Tibial artery (tissue), 4 donors: Measurements from ENCODE around the gene LIFR.

Experiments used
- DNase-seq, 2 donors: peaks; one replicate each; pipeline ENCODE4 v3.0.0-alpha.2; 2019
- H3K27ac ChIP-seq, 2 donors: fragments of 200-600 bp; sonication (generic) in 1 of 2; 1 replicate in 1 of 2; 2 replicates in 1 of 2; pipeline ENCODE4 v1.5.1; 2018 to 2019; ENCODE audit warnings: mild to moderate bottlenecking in 1 of 2
- H3K27me3 ChIP-seq, 2 donors: fragments of 200-600 bp; sonication (generic) in 1 of 2; one replicate each; pipeline versions ENCODE4 v1.5.1 to v1.6.0; 2016 to 2019
- H3K36me3 ChIP-seq, 3 donors: fragments of 200-600 bp; sonication (generic) in 2 of 3; one replicate each; pipeline ENCODE4 v1.5.1; 2016 to 2019; ENCODE audit warnings: mild to moderate bottlenecking in 2 of 3
- H3K4me1 ChIP-seq, 4 donors: fragments of 200-600 bp; sonication (generic) in 2 of 4; 1 replicate in 3 of 4; 2 replicates in 1 of 4; pipeline ENCODE4 v1.5.1; 2016 to 2019
- H3K4me3 ChIP-seq, 2 donors: fragments of 200-600 bp; sonication (generic) in 1 of 2; 1 replicate in 1 of 2; 2 replicates in 1 of 2; pipeline ENCODE4 v1.5.1; 2018 to 2019; ENCODE audit warnings: mild to moderate bottlenecking in 2 of 2
- H3K9me3 ChIP-seq, 3 donors: fragments of 200-600 bp; sonication (generic) in 1 of 3; one replicate each; pipeline ENCODE4 v1.5.1; 2016 to 2019
- CTCF ChIP-seq, 2 experiments: fragments of 200-600 bp in 1 of 2; fragments of 450-650 bp in 1 of 2; IDR thresholded peaks; one replicate each; pipeline ENCODE4 v1.5.1; 2017 to 2019; ENCODE audit warnings: antibody characterized with exemption in 2 of 2, mild to moderate bottlenecking in 1 of 2, moderate library complexity in 1 of 2
- intact Hi-C: fragments of 100-400 bp; cut with DNase I; formaldehyde crosslinking; loops from one replicate; pipeline ENCODE4 v1.15.0; 2023; ENCODE audit warnings: low total_unique reads

Gene LIFR

GRCh38 chr5:38546691-38547146, 9.7 kb downstream of the LIFR start:
- intact Hi-C loops: no loop called here
- Histone ChIP-seq H3K36me3 (no peaks in the 10 kb centered on the region), H3K4me3 (no peak overlapping the region), H3K4me1 (peaks cover 0 to 67% (median 28%) of the 10 kb centered on the region in 4 donors), H3K27ac (peak overlapping the region; percentile 43 to 54), H3K9me3 (no peaks in the 10 kb centered on the region), H3K27me3 (no peaks in the 10 kb centered on the region)
- no peak for DNase-seq
- TF ChIP-seq CTCF (IDR thresholded peaks at IDR 0.05): no peak

GRCh38 chr5:38543886-38544285, 12.6 kb downstream of the LIFR start:
- no peak for TF ChIP-seq CTCF (IDR thresholded peaks at IDR 0.05)
- Histone ChIP-seq H3K27ac (no peak overlapping the region), H3K27me3 (no peaks in the 10 kb centered on the region), H3K36me3 (no peaks in the 10 kb centered on the region), H3K4me1 (peaks cover 0 to 67% (median 33%) of the 10 kb centered on the region in 4 donors), H3K9me3 (no peaks in the 10 kb centered on the region), H3K4me3 (no peak overlapping the region)
- DNase-seq: no peak
- intact Hi-C loops: no loop called here

DNA sequence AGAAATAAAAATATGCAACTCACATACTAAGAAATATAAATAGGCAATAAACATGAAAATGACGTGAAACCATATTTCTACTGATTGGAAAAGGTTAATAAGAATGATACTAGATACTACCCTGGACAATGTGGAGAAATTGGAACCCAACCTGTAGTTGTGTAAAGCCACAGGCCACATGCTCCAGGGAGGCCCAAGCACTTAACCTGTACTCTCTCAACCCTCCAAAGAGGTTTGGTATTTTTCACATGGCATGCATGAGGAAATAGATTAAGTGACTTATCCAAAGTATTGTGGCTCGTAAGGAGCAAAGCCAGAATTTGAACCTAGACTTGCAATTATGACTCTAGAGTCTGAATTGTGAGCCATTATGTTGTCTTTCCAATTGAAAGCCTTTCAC, 13.4 kb downstream of the LIFR start:
- Histone ChIP-seq H3K27ac (no peak overlapping the region), H3K4me1 (peaks cover 0 to 67% (median 32%) of the 10 kb centered on the region in 4 donors), H3K4me3 (no peak overlapping the region), H3K27me3 (no peaks in the 10 kb centered on the region), H3K36me3 (no peaks in the 10 kb centered on the region), H3K9me3 (no peaks in the 10 kb centered on the region)
- DNase-seq: no peak
- TF ChIP-seq CTCF (IDR thresholded peaks at IDR 0.05): no peak
- intact Hi-C loops: no loop called here

DNA sequence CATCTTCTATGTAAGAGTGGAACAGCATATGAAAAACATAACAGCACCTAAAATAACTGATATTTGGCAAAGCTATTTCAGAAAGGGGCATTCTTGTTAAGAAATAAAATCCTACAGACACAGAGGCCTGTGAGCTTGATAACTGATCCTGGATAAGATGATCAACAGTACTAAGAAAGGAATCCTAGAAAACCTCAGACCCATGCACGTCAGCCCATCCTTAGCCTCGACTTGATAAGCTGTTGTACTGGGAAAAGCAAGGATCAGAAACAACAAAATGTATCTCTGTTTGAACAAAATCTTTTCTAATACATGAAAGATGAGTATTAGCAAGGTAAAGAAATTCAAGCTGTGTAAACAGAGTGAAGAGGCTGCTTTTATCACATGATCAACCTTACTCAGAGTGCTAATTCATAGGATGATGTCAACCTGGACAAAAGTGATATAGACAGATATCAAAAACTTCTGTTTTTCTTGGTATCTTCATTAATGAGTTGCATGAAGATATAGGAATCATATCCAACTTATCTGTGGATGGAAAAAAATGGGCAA, 15.2 kb downstream of the LIFR start:
- no peaks in the 10 kb centered on the region for H3K36me3 ChIP-seq
- no peak for TF ChIP-seq CTCF (IDR thresholded peaks at IDR 0.05)
- DNase-seq: no peak
- peaks cover 0 to 60% (median 20%) of the 10 kb centered on the region in 4 donors for H3K4me1 ChIP-seq
- H3K27me3 ChIP-seq: no peaks in the 10 kb centered on the region
- H3K4me3 ChIP-seq: no peak overlapping the region
- intact Hi-C loops: no loop called here
- H3K27ac ChIP-seq: peak overlapping the region; percentile 9 to 39
- H3K9me3 ChIP-seq: no peaks in the 10 kb centered on the region

- peaks cover 0 to 65% (median 23%) of the 10 kb centered on the region in 4 donors for H3K4me1 ChIP-seq
- no peaks in the 10 kb centered on the region for H3K36me3 ChIP-seq
- intact Hi-C loops: no loop called here
- H3K4me3 ChIP-seq: no peak overlapping the region
- H3K27me3 ChIP-seq: no peaks in the 10 kb centered on the region
- H3K9me3 ChIP-seq: no peaks in the 10 kb centered on the region
- TF ChIP-seq CTCF (IDR thresholded peaks at IDR 0.05): no peak
- DNase-seq: peak; percentile 54 to 73
- peak overlapping the region; percentile 26 to 39 for H3K27ac ChIP-seq
These were observed 16.1 kb downstream of the LIFR start for GRCh38 chr5:38540314-38540713.

DNA sequence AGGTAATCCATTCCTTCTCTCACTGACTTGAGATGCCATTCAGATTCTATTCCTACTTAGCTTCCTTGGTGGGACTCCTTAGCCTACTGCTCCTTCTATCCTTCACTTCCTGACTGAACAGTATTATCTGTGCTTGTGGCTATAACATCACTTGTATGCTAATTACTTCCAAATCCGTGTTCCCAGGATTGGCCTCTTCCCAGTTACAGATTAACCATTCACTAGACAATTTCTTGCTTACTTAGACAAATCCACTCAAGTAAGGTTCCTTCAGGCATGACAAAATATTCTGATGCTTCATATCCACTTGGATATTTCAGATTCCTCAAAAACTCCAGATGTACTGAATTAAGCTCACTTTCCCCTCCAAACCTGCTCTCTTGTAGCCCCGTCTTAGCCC, 18.3 kb downstream of the LIFR start:
- no peak for DNase-seq
- Histone ChIP-seq H3K27ac (no peak overlapping the region), H3K27me3 (no peaks in the 10 kb centered on the region), H3K4me3 (no peak overlapping the region), H3K4me1 (peaks cover 0 to 84% (median 23%) of the 10 kb centered on the region in 4 donors), H3K9me3 (no peaks in the 10 kb centered on the region), H3K36me3 (no peaks in the 10 kb centered on the region)
- intact Hi-C loops: no loop called here
- TF ChIP-seq CTCF (IDR thresholded peaks at IDR 0.05): no peak
